HG03196 (cell line): ENCODE data around the gene RNF144A.
"Not testable (repeated sequence)": the region's sequence is repeated elsewhere in the genome, so short reads cannot be mapped to it uniquely, and the experiment has no call there.

ENCODE experiments used
- ATAC-seq: cut with Tn5 transposase; IDR thresholded peaks from one replicate; pipeline ENCODE4 v1.9.1; 2021; ENCODE audit not compliant: unreplicated experiment

RNF144A gene

GRCh38 chr2:6917071-6917760 is at the start of gene RNF144A:
Gene RNF144A (plus strand): TSS chr2:6917412. CDS start chr2:6996927, 79,515 bp downstream.
- ATAC-seq, result peak; percentile 77

- ATAC-seq, result no peak
Observed at GRCh38 chr2:6872394-6872793, 44.8 kb upstream of the RNF144A start.

GRCh38 chr2:6874032-6874431 is 43.2 kb upstream of the RNF144A start:
- ATAC-seq, result no peak

GRCh38 chr2:6876309-6876708 is 40.9 kb upstream of the RNF144A start:
- ATAC-seq, result no peak

- peak; percentile 74 for ATAC-seq
Observed at GRCh38 chr2:6877402-6878304, 39.6 kb upstream of the RNF144A start, which contains the start of gene RSAD2. Gene RSAD2 (plus strand): TSS chr2:6877777. CDS start chr2:6877801, 24 bp downstream.

GRCh38 chr2:6878549-6878948 is 38.7 kb upstream of the RNF144A start:
- ATAC-seq, result no peak

GRCh38 chr2:6879011-6879410 is 38.2 kb upstream of the RNF144A start:
- ATAC-seq, result no peak

- ATAC-seq, result no peak
Observed at GRCh38 chr2:6880200-6880733, 36.9 kb upstream of the RNF144A start.

GRCh38 chr2:6881046-6881445 is 36.2 kb upstream of the RNF144A start:
- no peak for ATAC-seq

- ATAC-seq, result no peak
Observed at GRCh38 chr2:6881516-6881915, 35.7 kb upstream of the RNF144A start.

GRCh38 chr2:6883448-6884122 is 33.6 kb upstream of the RNF144A start:
- no peak for ATAC-seq

- no peak for ATAC-seq
Observed at GRCh38 chr2:6885551-6885950, 31.7 kb upstream of the RNF144A start.

GRCh38 chr2:6885968-6886367 is 31.2 kb upstream of the RNF144A start:
- ATAC-seq, result no peak

GRCh38 chr2:6887751-6888192 is 29.4 kb upstream of the RNF144A start:
- no peak for ATAC-seq

GRCh38 chr2:6888724-6889123 is 28.5 kb upstream of the RNF144A start:
- ATAC-seq, result no peak

- no peak for ATAC-seq
Observed at GRCh38 chr2:6893876-6894482, 23.2 kb upstream of the RNF144A start.

GRCh38 chr2:6896930-6897759 is 20.1 kb upstream of the RNF144A start:
- ATAC-seq, result no peak

- ATAC-seq, result not testable (repeated sequence)
Observed at GRCh38 chr2:6902581-6902980, 14.6 kb upstream of the RNF144A start.

- ATAC-seq, result no peak
Observed at GRCh38 chr2:6905668-6906067, 11.5 kb upstream of the RNF144A start.
